ENCODE results near the gene BLOC1S2.
"Not testable (repeated sequence)": the region's sequence is repeated elsewhere in the genome, so short reads cannot be mapped to it uniquely, and the experiment has no call there.

Gene BLOC1S2

DNA sequence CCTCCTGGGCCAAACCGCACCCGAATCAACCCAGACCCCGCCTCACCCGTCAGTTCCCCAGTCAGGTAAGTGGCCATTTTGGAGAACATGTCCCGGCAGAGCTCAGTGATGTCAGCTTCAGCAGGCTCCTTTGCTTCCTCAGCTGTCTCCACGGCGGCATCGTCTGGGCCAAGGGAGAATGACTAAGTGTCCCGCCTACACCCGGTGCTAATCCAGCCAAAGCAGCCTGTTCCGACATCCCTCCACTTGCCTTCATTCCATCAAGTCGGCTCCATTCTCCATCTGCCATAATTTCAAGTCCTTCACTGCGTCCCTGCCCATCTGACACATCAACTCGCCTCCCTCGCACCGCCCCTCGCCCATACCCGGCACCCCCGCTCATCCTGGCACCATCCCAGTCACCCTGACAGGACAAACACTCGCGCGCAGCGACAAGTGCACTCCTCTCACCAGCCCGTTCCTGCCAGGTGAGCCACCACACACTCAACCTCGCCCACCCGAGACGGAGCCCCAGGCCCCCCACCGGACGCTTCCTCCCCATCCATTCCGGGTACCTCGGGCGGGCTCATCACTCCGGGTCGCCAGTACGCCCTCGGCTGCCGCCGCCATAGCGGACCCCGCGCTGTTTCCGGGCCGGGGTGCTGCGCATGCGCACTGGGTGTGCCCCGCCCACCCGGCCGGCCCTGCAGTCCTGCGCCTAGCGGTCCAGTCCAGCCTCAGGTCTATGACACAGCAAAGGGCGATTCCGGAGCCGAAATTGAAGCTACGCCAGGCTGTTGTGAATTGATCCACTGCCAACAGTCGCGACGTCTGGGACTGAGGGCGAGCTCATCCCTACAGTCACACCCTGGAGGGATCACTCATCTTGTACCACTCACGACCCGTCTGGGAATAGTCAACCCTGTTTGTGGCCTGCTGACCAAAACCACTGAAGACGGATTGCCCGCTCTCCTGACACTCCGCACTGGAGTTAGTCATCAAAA lies at the start of gene BLOC1S2:
Gene BLOC1S2 (minus strand): TSS at position 630 of the 983 bp plus-strand sequence. CDS start 21 bp downstream, at position 609.
- DNase-seq (ENCODE audit: low read depth) = peak; percentile 84

DNA sequence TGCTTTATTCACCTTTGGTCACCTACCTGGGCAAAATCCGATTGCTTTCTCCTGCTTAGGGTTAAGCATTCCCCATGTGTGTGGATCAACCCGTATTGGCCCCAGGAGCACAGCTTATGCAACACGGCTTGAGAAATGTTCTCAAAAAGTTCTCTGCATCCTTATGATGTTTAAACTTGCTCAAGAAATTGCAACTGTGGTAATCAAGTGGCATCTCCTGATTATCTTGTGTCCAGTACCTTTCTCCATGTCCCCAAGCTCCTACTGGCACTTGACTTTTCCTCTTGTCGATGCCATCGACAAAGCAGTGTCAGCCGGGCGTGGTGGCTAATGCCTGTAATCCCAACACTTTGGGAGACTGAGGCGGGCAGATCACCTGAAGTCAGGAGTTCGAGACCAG lies 48.3 kb upstream of the BLOC1S2 start:
- DNase-seq (ENCODE audit: low read depth) = no peak

DNA sequence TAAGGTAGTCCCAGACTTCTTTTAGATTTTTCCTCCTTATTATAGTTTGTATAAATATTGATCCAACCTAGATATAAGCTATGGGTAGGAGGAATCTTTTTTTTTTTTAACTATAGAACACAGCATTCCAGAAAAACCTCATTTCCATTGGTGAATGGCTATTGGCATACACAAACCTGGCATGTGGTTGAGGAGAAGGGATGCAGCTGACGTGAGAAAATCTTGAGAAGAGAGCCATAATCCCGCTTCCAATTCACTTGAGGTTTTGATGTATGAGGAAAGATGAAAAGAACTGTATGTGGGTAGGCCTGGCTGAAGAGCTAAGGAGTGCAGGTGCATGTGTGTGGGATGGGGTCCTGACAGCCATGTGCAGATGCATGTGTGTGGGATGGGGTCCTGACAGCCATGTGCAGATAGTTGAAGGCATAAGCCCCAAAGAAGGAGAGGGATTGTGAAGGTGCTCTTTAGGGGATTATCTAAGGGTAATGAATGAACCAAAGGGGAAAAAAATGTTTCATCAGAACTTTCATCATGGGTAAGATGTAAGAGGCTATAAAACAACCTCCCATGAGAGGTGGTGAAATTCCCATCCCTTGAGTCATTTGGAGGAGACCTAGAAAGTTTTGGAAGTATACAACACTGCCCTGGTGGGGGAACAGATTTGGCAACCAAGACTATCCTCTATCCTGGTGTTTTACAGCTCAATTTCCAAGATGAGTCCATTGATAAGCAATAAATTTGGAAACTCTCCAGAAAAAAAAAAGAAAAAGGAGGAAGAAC lies 47.4 kb upstream of the BLOC1S2 start:
- no peak for DNase-seq (ENCODE audit: low read depth)

- DNase-seq (ENCODE audit: low read depth) = no peak
Measured at GRCh38 chr10:100333106-100333505, 46.6 kb upstream of the BLOC1S2 start.

DNA sequence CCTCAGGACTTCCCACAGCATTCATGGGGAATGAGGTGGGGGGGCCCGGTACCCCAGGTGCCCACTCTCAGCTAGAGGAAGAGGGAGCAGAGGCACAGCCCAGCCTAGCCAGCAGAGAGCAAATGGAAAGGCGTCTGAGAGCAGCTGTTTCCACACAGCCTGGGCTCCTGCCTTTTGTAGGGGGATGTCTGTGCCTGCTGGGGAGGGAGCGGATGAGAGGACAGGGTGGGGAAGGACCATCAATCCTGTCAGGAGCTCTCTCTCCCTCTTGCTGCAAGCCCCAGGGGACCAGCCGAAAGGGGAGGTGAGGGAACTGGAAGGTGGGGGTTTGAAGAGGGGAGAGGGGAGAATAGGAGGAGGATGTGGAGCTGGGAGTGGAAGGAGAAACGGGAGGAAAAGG lies 43.6 kb upstream of the BLOC1S2 start, which contains the start of gene PKD2L1:
Gene PKD2L1 (minus strand): TSS at position 150 of the 400 bp plus-strand sequence. CDS start 125 bp downstream, at position 25.
- DNase-seq (ENCODE audit: low read depth) = no peak

DNA sequence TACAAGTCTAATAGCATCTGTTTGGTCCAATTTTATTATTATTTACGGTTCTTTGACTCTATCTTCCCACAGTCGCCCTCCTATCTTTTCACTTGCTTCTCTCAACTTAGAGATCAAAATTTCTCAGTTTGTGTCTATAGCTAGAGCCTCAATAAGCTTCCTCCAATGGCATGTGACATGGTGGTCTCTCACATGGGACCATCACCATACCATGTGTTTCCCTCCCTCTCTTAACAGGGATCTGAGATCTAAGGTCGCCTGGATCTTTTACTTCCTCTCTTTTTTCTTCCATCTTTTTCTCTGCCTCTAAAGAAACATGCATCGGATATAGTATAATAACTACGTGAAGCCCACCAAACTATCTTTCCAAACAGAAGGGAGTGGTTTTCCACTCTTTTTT lies 41.7 kb upstream of the BLOC1S2 start:
- no peak for DNase-seq (ENCODE audit: low read depth)

DNA sequence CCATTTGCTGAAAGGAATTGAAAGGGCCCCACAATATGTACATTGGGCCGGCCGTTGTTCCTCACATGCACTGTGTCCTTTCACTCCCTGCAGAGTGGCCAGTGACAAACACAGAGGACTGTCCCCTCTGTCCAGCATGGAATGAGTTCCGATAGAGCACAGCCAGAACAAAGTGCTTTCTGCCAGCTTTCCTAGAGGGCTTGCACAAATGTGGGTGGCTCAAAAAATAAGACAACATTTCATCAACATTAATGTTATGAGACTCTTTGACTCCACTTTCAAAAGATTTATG lies 41.2 kb upstream of the BLOC1S2 start:
- DNase-seq (ENCODE audit: low read depth) = no peak

- DNase-seq (ENCODE audit: low read depth) = no peak
Measured at GRCh38 chr10:100327007-100327717, 40.7 kb upstream of the BLOC1S2 start.

- DNase-seq (ENCODE audit: low read depth) = no peak
Measured at GRCh38 chr10:100325158-100325557, 38.7 kb upstream of the BLOC1S2 start.

- no peak for DNase-seq (ENCODE audit: low read depth)
Measured at GRCh38 chr10:100319707-100320402, 33.4 kb upstream of the BLOC1S2 start.

GRCh38 chr10:100318207-100318606 lies 31.7 kb upstream of the BLOC1S2 start:
- DNase-seq (ENCODE audit: low read depth) = no peak

DNA sequence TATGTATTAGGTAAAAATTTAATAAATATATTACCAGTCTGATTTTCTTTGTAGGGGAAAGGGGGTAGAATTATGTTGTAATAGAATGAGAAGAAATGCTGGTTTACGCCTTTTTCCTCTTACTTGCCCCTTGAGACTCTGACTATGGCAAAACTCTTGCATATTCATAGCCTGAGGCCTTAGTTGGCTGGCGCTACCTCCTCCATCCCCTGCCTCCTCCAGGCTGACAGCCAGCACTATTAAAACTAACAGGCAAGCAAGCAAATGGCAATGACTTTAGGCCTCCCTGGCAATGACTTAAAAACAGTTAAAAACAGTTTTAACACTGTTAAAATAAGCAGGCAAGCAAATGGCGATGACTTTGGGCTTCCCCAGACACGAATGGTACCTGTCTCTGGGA lies 29.1 kb upstream of the BLOC1S2 start:
- no peak for DNase-seq (ENCODE audit: low read depth)

DNA sequence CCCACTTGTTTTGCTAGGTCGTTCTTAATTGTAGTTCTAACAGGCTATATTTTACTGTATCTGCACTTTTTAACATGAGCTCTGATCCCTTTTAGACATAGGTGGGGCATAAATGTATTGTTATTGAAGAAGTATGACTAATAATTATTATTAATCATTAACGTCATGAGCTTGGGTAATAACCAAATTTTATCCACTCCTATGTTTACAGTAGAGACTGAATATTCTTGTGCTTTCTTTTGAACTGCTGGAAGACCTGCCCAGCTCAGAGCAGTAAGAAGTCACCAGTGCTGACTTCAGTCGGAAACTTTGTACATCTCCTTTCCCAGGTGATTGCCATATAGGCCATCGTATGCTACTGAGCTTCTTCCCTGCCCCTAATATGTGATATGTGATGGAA lies 24.8 kb upstream of the BLOC1S2 start:
- no peak for DNase-seq (ENCODE audit: low read depth)

- no peak for DNase-seq (ENCODE audit: low read depth)
Measured at GRCh38 chr10:100307684-100308083, 21.2 kb upstream of the BLOC1S2 start.

DNA sequence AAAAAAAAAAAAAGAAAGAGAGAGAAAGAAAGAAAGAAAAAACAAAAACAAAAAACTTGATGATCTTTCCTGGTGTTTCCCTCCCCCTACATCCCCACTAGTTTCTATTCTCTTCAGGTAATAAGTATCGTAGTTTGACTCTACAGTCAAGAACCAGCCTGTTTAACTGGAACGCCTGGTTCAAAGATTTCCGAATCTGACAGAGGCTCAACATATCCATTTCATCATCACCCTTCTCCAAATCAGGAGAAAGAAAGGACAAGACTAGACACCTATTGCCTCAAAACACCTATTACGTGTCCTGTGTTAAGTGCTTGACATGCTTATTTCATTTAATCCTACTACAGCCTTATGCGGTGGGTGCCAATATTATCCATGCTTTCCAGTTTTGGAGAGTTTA lies 20.4 kb upstream of the BLOC1S2 start:
- no peak for DNase-seq (ENCODE audit: low read depth)

GRCh38 chr10:100304414-100304813 lies 17.9 kb upstream of the BLOC1S2 start:
- no peak for DNase-seq (ENCODE audit: low read depth)

- DNase-seq (ENCODE audit: low read depth) = no peak
Measured at GRCh38 chr10:100303724-100304319, 17.3 kb upstream of the BLOC1S2 start.

- DNase-seq (ENCODE audit: low read depth) = not testable (repeated sequence)
Measured at GRCh38 chr10:100301123-100301522, 14.6 kb upstream of the BLOC1S2 start.

DNA sequence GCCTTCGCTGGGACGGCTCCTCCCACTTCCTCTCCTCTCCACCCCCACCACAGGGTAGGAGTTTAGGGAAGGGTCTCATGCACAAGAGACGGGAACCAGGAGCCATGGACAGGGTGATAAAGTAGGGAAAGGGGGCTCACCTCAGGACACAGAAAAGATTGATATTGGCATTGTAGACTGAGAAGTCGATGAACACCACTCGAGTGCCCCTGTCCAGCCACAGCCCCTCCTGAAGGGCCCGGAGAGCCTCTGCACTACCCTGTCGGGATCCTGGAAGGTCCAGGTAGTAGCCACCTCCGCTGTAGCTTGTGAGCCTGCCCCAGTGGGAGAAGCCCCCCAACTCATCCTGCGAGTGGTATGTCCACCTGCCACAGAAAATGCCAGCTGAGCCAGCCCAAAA lies 10.8 kb upstream of the BLOC1S2 start:
- DNase-seq (ENCODE audit: low read depth) = no peak

DNA sequence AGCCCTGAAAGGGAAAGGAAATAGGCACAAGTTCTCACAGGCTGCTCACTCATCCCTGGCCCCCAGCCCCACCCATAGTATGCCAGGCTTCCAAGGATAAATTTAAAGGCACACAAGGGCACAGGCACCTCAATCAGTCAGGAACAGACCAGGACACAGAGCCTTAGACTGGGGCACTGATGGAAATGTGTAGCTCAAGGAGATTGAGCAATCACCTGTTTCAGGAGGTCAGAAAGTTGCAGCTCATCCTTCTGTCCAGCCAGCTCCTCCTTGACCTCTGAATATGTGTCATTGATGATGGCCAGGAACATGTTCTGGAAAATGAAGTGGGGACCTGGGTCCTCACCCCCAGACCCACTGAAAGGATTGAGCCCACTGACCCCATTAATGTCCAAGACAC lies 6.6 kb upstream of the BLOC1S2 start:
- no peak for DNase-seq (ENCODE audit: low read depth)

DNA sequence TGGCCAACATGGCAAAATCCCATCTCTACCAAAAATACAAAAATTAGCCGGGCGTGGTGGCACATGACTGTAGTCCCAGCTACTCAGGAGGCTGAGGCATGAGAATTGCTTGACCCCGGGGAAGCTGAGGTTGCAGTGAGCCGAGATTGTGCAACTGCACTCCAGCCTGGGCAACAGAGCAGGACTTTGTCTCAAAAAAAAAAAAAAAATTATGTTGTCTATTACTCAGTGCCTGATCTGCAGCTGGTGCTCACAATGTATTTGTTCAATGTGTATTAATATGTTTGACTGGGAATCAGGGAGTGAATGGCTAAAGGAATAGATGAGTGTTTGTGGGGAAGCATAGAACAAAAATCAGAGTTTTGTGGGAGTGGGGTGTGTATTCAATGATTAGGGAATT lies 5.8 kb upstream of the BLOC1S2 start:
- not testable (repeated sequence) for DNase-seq (ENCODE audit: low read depth)

All from activated T-helper 1 cell treated with Interleukin-2 at 50 U/mL for 16 hours (primary cell).